ENCODE data around the gene EFCAB10.

EFCAB10 gene

DNA sequence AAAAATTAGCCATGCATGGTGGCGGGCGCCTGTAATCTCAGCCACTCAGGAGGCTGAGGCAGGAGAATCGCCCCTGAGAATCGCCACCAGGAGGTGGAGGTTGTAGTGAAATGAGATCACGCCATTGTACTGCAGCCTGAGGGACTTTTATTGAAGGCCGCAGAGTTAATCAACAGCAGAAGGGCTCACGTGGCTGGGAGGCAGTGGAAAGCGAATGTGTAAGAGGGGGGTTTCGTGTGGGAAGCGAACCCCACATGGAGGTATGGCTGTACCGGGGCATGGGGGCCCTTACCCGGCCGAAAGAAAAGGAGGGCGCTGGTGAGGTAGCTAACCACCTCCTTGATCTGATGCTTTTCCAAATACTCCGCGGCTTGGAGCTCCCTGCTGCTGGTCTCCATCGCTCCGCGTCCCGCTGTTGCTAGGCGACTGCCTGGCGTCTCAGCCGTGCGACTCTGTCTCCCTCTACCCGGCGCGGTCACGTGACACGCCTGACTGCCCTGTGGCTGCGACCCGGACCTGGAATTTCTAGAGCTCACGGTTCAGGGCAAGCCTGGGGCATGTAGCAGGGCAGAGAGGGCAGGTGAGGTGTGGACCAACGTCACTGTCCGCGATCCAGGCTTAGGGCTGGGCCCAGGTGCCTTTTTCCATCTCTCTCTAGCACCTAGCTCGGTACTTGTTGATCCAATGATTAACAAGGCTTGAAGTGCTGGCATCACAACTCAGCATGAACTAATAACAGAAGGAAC lies at the start of gene EFCAB10:
Gene EFCAB10, minus strand, starts transcription at position 428 of the 746 bp plus-strand sequence. Its CDS starts 30 bp downstream, at position 398.
- no peak within 1 kb of the TSS for H3K27ac ChIP-seq
- peaks cover 7 to 8% of the 10 kb centered on the region in 2 experiments for H3K4me1 ChIP-seq (ENCODE audit: control insufficient read depth in 1 of 2, insufficient read depth in 1 of 2, low read depth in 1 of 2, low read length in 1 of 2)
- no peaks in the 10 kb centered on the region for H3K27me3 ChIP-seq
- H3K4me3 ChIP-seq (ENCODE audit: low read depth in 1 of 2, low read length in 1 of 2) = peak within 1 kb of the TSS; percentile 47 to 49
- no peaks in the 10 kb centered on the region for H3K36me3 ChIP-seq
- no peaks in the 10 kb centered on the region for H3K9me3 ChIP-seq
- no peak for TF ChIP-seq CTCF (IDR thresholded peaks at IDR 0.05)

DNA sequence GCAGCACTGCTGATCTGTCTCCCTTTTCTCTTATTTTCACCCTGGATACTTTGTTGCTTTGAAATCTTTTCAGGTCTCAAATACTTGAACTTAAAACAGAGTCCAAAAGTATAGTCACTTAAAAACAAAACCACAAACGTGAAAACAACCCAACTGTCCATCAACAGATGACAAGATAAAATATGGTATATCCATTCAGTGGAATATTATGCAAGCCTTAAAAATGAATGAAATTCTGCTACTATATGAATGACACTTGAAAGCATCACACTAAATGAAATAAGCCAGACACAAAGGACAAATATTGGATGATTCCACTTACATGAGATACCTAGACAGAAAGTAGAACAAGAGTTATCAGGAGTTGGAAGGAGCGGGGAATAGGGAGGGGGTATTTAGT lies 44.7 kb upstream of the EFCAB10 start:
- no peak overlapping the region for H3K4me3 ChIP-seq (ENCODE audit: low read depth in 1 of 2, low read length in 1 of 2)
- no peak for TF ChIP-seq CTCF (IDR thresholded peaks at IDR 0.05)
- peaks cover 81% of the 10 kb centered on the region for H3K36me3 ChIP-seq

DNA sequence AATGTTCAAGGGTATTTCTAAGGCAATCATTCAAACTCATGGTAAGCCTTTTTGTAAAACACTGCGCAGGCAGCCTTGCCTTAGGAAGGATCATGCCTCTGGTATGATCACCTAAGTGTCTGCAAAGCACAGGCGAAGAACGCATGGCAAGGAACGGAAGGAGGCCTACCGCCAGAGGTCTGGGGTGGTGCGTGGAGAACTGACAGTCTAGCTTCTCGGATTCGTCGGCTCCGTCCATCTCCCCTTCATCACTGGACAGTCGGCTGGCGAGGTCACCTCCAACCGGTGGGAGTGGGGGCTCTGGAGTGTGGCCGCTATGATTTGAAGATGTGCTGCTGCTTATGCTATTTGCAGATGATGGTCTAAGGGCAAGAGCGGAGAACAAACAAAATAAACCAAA lies 42.6 kb upstream of the EFCAB10 start:
- peaks cover 80% of the 10 kb centered on the region for H3K36me3 ChIP-seq
- no peak overlapping the region for H3K27ac ChIP-seq
- TF ChIP-seq CTCF (IDR thresholded peaks at IDR 0.05) = no peak

More for the DNA sequence above, 44.7 kb upstream of the EFCAB10 start:
- Histone ChIP-seq H3K4me1 (ENCODE audit: control insufficient read depth in 1 of 2, insufficient read depth in 1 of 2, low read depth in 1 of 2, low read length in 1 of 2) (peaks cover 0 to under 1% of the 10 kb centered on the region in 2 experiments), H3K27me3 (no peaks in the 10 kb centered on the region), H3K27ac (no peak overlapping the region), H3K9me3 (no peaks in the 10 kb centered on the region)

DNA sequence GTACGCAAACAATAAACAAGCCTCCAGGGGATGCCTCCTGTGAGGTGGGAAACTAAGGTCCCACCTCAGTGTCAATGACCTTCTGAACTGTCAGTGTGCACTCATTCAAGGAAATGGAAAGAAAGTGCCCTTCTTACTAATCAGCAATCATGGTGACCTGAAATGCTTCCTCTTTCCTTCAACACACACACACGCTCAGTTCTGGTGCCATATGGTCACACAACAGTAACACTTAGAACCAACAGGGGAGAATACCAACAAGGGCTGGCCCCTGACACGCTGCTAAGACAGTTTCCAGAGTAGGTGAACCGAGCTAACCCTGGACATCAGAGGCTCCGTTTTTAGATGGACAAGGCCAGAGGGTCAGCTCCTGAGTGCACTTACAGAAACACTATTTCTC lies 42.1 kb upstream of the EFCAB10 start:
- Histone ChIP-seq H3K9me3 (no peaks in the 10 kb centered on the region), H3K4me3 (ENCODE audit: low read depth in 1 of 2, low read length in 1 of 2) (no peak overlapping the region), H3K36me3 (peaks cover 85% of the 10 kb centered on the region), H3K4me1 (ENCODE audit: control insufficient read depth in 1 of 2, insufficient read depth in 1 of 2, low read depth in 1 of 2, low read length in 1 of 2) (no peaks in the 10 kb centered on the region), H3K27me3 (no peaks in the 10 kb centered on the region), H3K27ac (no peak overlapping the region)
- TF ChIP-seq CTCF (IDR thresholded peaks at IDR 0.05) = no peak

More for the DNA sequence above, 42.6 kb upstream of the EFCAB10 start:
- Histone ChIP-seq H3K9me3 (no peaks in the 10 kb centered on the region), H3K27me3 (no peaks in the 10 kb centered on the region), H3K4me3 (ENCODE audit: low read depth in 1 of 2, low read length in 1 of 2) (no peak overlapping the region), H3K4me1 (ENCODE audit: control insufficient read depth in 1 of 2, insufficient read depth in 1 of 2, low read depth in 1 of 2, low read length in 1 of 2) (no peaks in the 10 kb centered on the region)

DNA sequence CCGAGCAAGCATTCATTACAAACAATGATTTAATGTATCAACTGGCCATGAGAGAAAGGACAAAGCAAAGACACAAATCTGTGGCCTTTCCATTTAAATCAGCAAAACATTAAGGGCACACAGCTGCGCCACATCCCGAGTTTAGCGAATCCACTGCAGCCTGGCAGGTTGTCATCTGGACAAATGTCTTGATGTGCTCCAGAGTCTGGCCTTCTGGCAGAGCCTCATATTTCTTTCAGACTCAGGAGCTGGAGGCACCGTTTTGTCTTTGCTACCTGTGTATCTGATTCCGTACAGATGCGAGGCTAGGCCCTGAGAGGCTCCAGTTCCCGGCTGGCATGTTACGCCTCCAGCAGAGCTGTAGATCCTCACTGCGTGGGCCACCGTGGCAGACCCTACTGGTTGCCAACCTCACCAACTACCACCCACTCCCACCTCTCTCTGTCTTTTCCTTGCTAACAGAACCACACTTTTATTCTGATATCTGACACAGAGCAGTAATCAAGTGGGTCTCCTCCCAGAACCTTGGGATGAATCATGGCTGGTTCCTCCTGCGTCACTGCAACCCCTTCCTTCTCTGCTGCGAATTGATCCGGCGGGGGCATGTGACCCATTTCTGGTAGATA lies 40.9 kb upstream of the EFCAB10 start:
- no peaks in the 10 kb centered on the region for H3K9me3 ChIP-seq
- no peak overlapping the region for H3K4me3 ChIP-seq (ENCODE audit: low read depth in 1 of 2, low read length in 1 of 2)
- no peaks in the 10 kb centered on the region for H3K27me3 ChIP-seq
- peaks cover 93% of the 10 kb centered on the region for H3K36me3 ChIP-seq
- no peaks in the 10 kb centered on the region for H3K4me1 ChIP-seq (ENCODE audit: control insufficient read depth in 1 of 2, insufficient read depth in 1 of 2, low read depth in 1 of 2, low read length in 1 of 2)
- no peak for TF ChIP-seq CTCF (IDR thresholded peaks at IDR 0.05)
- no peak overlapping the region for H3K27ac ChIP-seq

Data from neutrophil (primary cell).